ENCODE results near the gene PLA2G4C. TPM values are rescaled to one million over a fixed set of nuclear protein-coding genes. Genes with fewer than 3 reads are reported as not detected.
"Not testable (repeated sequence)": the region's sequence is repeated elsewhere in the genome, so short reads cannot be mapped to it uniquely, and the experiment has no call there.

PLA2G4C gene
- total RNA-seq, 1 donor from 2014 or later: 0.26 TPM

- Mint-ChIP-seq H3K27me3 (peaks cover 10% of the 10 kb centered on the region), H3K36me3 (ENCODE audit: insufficient read depth) (no peaks in the 10 kb centered on the region), H3K4me3 (ENCODE audit: low read depth) (no peak overlapping the region), H3K9me3 (ENCODE audit: low read depth) (peaks cover 2% of the 10 kb centered on the region), H3K4me1 (ENCODE audit: low read depth) (no peaks in the 10 kb centered on the region), H3K27ac (no peak overlapping the region)
- TF ChIP-seq, protein P1, sequence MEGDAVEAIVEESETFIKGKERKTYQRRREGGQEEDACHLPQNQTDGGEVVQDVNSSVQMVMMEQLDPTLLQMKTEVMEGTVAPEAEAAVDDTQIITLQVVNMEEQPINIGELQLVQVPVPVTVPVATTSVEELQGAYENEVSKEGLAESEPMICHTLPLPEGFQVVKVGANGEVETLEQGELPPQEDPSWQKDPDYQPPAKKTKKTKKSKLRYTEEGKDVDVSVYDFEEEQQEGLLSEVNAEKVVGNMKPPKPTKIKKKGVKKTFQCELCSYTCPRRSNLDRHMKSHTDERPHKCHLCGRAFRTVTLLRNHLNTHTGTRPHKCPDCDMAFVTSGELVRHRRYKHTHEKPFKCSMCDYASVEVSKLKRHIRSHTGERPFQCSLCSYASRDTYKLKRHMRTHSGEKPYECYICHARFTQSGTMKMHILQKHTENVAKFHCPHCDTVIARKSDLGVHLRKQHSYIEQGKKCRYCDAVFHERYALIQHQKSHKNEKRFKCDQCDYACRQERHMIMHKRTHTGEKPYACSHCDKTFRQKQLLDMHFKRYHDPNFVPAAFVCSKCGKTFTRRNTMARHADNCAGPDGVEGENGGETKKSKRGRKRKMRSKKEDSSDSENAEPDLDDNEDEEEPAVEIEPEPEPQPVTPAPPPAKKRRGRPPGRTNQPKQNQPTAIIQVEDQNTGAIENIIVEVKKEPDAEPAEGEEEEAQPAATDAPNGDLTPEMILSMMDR (IDR thresholded peaks at IDR 0.05; ENCODE audit: unreplicated experiment): peak; percentile 68
- peak; percentile 17 for DNase-seq (ENCODE audit: low spot score, unreplicated experiment)
Observed at GRCh38 chr19:48102870-48103751, 7.5 kb downstream of the PLA2G4C start.

DNA sequence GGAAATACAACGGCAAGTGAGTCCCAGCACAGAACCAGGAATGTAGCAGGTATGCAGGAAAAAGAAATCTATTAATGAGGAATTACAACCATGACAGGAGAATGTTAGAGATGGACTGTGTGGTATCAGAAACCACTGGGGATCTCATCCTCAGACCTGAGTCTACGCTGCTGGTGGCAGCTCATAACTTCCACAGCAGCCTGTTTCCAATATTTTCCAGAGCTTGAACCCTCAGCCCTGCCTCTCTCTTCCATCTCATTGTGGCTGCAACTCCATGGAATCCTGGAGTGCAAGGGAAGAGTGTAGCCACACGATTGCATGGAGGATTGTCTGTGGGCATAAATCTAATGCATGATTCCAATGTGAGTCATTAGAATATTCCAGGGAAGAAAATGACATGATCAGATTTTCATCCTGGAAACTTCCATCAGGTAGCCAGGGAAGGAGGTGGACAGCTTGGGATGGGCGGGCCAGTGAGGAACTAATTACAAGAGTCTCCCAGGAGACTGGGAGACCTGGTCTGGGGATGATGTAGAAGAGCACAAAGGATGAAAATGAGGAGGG is 14.9 kb downstream of the PLA2G4C start:
- H3K4me3 Mint-ChIP-seq (ENCODE audit: low read depth): no peak overlapping the region
- no peak for DNase-seq (ENCODE audit: low spot score, unreplicated experiment)
- no peak overlapping the region for H3K27ac Mint-ChIP-seq
- no peaks in the 10 kb centered on the region for H3K36me3 Mint-ChIP-seq (ENCODE audit: insufficient read depth)
- H3K9me3 Mint-ChIP-seq (ENCODE audit: low read depth): no peaks in the 10 kb centered on the region
- no peaks in the 10 kb centered on the region for H3K4me1 Mint-ChIP-seq (ENCODE audit: low read depth)
- TF ChIP-seq, protein P1 (IDR thresholded peaks at IDR 0.05; ENCODE audit: unreplicated experiment): no peak
- H3K27me3 Mint-ChIP-seq: peaks cover 20% of the 10 kb centered on the region

- Mint-ChIP-seq H3K9me3 (ENCODE audit: low read depth) (peaks cover 2% of the 10 kb centered on the region), H3K4me3 (ENCODE audit: low read depth) (no peak overlapping the region), H3K4me1 (ENCODE audit: low read depth) (no peaks in the 10 kb centered on the region), H3K27me3 (peaks cover 24% of the 10 kb centered on the region), H3K27ac (no peak overlapping the region), H3K36me3 (ENCODE audit: insufficient read depth) (no peaks in the 10 kb centered on the region)
- DNase-seq (ENCODE audit: low spot score, unreplicated experiment): no peak
- TF ChIP-seq, protein P1 (IDR thresholded peaks at IDR 0.05; ENCODE audit: unreplicated experiment): no peak
Observed at GRCh38 chr19:48094855-48095203, 15.8 kb downstream of the PLA2G4C start.

DNA sequence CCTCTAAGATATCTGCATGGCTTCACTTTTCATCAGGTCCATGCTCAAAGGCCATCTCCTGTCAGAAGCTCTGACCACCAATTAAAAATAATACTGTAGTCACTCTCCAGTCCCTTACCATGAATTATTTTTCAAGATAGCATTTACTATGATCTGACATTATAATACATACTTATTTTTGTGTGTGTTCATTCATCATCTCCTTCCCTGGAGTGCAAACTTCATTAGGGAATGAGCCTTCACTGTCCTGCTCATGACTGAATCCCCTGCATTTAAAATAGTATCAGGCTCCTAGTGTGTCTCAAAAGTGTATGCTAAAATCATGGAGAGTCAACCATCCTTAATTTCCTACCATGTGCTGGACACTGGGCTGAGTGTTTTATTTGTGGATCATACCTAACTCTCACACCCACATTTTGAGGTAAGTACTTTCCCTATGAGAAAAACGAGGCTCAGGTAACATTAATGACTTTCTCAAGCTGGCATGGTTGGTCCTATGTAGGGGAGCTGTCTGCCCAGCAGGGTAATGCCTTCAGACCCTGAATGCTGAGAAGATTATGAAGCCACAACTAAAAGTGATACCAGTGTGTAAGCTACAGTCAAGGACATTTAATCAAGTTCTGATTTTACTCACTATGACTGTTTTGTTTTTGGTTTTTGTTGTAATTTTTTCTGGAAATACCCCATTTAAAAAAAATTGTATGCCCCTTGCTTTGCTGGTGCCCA is 16.3 kb downstream of the PLA2G4C start:
- H3K36me3 Mint-ChIP-seq (ENCODE audit: insufficient read depth): no peaks in the 10 kb centered on the region
- TF ChIP-seq, protein P1 (IDR thresholded peaks at IDR 0.05; ENCODE audit: unreplicated experiment): no peak
- peaks cover 2% of the 10 kb centered on the region for H3K9me3 Mint-ChIP-seq (ENCODE audit: low read depth)
- H3K27me3 Mint-ChIP-seq: peaks cover 24% of the 10 kb centered on the region
- H3K27ac Mint-ChIP-seq: no peak overlapping the region
- H3K4me3 Mint-ChIP-seq (ENCODE audit: low read depth): no peak overlapping the region
- no peak for DNase-seq (ENCODE audit: low spot score, unreplicated experiment)
- H3K4me1 Mint-ChIP-seq (ENCODE audit: low read depth): no peaks in the 10 kb centered on the region

- not testable (repeated sequence) for H3K4me1 Mint-ChIP-seq (ENCODE audit: low read depth); H3K36me3 Mint-ChIP-seq (ENCODE audit: insufficient read depth); H3K9me3 Mint-ChIP-seq (ENCODE audit: low read depth); DNase-seq (ENCODE audit: low spot score, unreplicated experiment); H3K4me3 Mint-ChIP-seq (ENCODE audit: low read depth)
- Mint-ChIP-seq H3K27me3 (peaks cover 23% of the 10 kb centered on the region), H3K27ac (peak overlapping the region; percentile 9)
Observed at GRCh38 chr19:48091111-48091718, 19.4 kb downstream of the PLA2G4C start.

All from progenitor cell of endocrine pancreas (in vitro differentiated cells).